GM10266 (cell line): Measurements from ENCODE around the gene KRT16.
"Not testable (repeated sequence)": the region's sequence is repeated elsewhere in the genome, so short reads cannot be mapped to it uniquely, and the experiment has no call there.

Source experiments
- DNase-seq: peaks from one replicate; pipeline ENCODE4 v3.0.0; 2012; ENCODE audit errors: extremely low spot score
- CTCF ChIP-seq: IDR thresholded peaks from 2 replicates; pipeline ENCODE4 v1.5.1; 2012; ENCODE audit warnings: mild to moderate bottlenecking, low read depth; ENCODE audit not compliant: control insufficient read depth, insufficient read depth; ENCODE audit errors: missing control alignments

The KRT16 gene

GRCh38 chr17:41627316-41628072 is 14.9 kb upstream of the KRT16 start:
- TF ChIP-seq CTCF, result no peak
- DNase-seq, result no peak

- DNase-seq, result not testable (repeated sequence)
These were observed 14.3 kb upstream of the KRT16 start for GRCh38 chr17:41626914-41627295.

GRCh38 chr17:41626028-41626913 is 13.7 kb upstream of the KRT16 start:
- DNase-seq, result not testable (repeated sequence)

- no peak for TF ChIP-seq CTCF
- no peak for DNase-seq
These were observed 13.0 kb upstream of the KRT16 start for GRCh38 chr17:41625602-41626001.

- DNase-seq, result no peak
These were observed 11.9 kb upstream of the KRT16 start, which contains the start of gene KRT17 for GRCh38 chr17:41624208-41625101. TSS of gene KRT17 (minus strand) at chr17:41624575. CDS start at chr17:41624509, 66 bp downstream.

GRCh38 chr17:41623184-41623861 is 10.8 kb upstream of the KRT16 start:
- not testable (repeated sequence) for DNase-seq

More at GRCh38 chr17:41624208-41625101, 11.9 kb upstream of the KRT16 start, which contains the start of gene KRT17:
- TF ChIP-seq CTCF, result no peak

- DNase-seq, result not testable (repeated sequence)
These were observed 10.0 kb upstream of the KRT16 start for GRCh38 chr17:41622340-41623183.

GRCh38 chr17:41621916-41622315 is 9.3 kb upstream of the KRT16 start:
- no peak for DNase-seq

GRCh38 chr17:41621435-41621817 is 8.9 kb upstream of the KRT16 start:
- DNase-seq, result not testable (repeated sequence)

More at GRCh38 chr17:41621916-41622315, 9.3 kb upstream of the KRT16 start:
- no peak for TF ChIP-seq CTCF
